Activated CD4-positive, alpha-beta T cell treated with anti-CD3 and anti-CD28 coated beads for 4 hours (primary cell): ENCODE measurements around the gene ZFAND4.
"Not testable (repeated sequence)": the region's sequence is repeated elsewhere in the genome, so short reads cannot be mapped to it uniquely, and the experiment has no call there.

Experiments
- DNase-seq, 2 donors: peaks; one replicate each; pipeline ENCODE4 v3.0.0-alpha.2; 2020

The ZFAND4 gene

DNA sequence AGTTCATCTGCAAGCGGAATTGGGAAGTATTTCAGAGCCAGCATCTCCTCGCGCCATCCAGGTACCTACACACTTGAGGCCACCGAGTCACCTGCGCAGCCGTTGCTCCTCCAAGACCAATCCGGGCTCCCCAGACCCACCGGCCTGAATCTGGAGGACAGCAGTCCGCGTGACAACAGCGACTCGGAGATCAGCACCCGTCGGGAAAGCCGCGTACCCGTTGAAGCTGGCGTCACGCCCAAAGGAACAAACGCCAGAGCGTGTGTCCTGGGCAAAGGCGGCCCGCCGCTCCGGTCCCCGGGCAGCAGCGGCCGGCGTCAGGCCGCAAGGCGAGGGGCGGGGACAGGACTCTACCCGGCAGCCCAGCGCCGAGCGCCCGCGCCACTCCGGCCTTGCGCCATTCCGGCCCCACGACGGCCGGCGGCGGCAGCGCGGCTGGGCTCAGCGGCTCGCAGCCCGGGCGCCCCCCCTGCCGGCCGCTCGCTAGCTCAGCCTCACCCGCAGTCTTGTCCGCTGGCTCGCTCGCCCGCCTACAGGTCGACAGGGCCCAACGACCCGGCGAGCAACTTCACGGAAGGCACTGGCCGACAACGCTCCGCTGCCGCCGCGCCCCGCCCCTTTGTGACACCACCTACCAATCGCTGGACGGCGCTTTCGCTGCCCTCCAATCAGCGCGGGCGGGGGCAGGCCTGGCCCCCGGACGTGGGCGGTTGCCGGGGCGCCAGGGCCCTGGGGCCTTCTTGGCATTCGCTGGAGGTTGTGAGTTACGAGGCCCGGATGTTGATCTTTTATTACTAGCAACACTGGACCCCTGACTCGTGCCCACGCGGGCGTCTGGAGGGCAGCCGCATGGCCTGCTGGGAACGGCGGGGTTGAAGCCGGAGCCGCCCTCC lies at the start of gene ZFAND4:
Gene ZFAND4, minus strand, starts transcription at position 592 of the 893 bp plus-strand sequence. CDS start 9,047 bp downstream, outside the sequence.
- DNase-seq, result peak; percentile 92 to 94

DNA sequence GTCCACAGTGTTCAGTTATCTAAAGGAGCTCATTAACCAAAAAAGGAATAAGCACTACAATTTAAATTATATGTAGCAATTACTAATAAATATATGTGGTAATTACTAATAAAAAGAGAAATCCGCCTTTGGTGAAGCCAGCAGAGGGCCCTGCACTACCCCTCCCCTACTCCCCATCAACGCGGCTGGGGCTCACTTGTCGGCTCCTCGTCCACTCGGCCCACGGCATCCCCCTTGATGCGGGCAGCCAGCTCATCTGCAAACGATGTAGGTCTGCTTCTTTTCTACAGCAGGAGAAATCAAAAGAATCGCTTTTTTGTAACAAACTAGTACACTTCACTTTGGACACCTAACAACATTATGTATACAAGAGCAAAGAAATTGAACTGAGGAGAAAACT lies 48.9 kb upstream of the ZFAND4 start:
- not testable (repeated sequence) for DNase-seq

DNA sequence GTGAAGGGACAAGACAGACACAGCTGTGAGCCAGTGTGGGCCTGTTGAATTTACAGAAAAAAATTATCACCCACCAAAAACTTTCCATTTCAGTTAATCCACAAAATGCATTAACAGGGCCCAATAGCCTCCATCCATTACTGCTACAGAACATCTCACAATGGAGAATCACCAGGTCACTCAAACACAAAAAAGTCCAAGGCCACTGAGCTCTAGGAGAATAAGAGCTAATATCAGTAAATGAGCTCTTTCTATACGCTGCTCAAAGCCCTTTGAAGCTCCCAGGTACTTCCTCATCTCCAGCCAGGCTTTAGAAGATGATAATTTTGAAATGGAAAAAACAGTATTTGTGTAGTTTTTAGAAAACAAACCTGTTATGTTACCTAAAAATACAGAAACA lies 45.1 kb upstream of the ZFAND4 start:
- DNase-seq, result not testable (repeated sequence)

DNA sequence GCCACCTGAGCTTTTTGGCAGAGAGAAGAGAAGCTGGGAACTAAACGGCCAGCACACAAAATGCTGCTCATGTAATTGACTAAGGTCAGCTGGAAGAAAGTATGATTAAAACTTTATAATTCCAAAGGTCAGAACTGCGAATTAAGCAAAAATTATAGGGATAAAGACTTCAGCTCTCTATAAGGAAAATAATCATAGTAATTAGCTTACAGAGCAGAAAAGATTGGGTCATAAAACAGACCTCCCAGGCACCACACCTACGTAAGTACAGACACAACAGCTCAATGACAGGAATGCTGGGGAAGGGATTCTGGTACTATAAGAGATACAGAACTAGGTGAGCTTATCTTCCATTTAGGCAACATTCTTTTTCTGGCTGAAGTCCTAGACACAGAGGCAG lies 44.5 kb upstream of the ZFAND4 start:
- DNase-seq, result not testable (repeated sequence)

DNA sequence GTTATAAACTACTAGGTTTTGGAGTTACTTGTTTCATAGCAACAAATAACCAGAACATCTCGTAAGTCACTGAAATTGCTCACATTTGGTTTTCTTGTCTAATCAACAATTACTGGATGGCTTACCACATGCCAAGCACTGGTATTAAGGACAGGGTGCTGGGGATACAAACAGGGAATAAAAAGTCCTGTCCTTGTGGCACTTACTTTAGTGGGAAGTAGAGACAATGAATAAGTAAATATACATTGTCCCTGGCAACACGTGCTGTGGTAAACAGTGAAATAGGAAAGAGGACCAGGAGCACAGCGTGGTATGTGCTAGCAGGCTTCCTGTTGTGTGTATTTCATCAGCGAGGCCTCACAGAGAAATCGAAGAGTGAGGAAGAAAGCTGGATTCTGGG lies 38.7 kb upstream of the ZFAND4 start:
- DNase-seq, result not testable (repeated sequence)

DNA sequence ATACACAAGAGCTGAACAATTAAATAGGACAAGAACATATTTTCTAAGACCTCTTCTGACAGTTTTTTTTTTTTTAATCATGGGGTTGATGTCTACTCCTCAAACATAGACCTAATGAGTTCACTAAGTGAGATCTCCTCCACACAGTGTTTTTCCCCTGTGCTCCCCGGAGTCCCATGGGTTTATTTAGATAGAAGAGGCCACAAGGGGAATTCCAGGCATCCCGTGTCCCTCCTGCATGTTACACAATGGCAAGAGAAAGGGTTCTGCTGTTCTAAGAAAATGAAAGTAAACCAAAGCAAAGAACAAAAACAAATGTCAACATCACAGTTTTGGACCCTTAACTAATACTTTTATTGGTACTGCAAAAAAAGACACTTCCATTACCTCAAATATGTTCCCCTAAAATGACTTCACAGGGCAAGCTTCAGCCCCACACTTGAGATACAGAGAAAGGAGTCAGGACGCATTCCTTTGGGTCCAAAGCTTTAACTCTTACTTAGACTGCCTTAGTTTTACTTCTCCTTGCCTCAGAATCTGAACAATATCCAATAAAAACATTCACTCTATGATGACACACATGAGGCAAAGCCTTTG lies 37.7 kb upstream of the ZFAND4 start:
- not testable (repeated sequence) for DNase-seq

DNA sequence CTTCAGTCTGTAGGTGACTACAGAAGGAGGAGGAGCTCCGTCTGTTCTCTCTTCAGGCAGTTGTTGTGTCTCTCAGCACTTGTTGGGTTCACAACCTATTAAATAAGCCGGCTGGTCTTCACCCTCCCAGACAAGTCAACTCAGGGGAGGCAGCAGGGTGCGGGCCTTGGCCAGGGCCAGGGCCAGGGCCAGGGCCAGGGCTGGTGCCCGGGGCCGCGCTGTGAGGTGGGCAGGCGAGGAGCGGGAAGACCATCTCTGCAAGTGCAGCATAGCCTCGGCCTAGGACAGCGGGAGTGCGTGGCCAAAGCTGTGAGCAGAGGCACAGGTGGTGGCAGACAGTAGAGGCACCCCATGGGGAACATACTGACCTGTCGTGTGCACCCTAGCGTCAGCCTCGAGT lies 5.9 kb upstream of the ZFAND4 start:
- DNase-seq, result not testable (repeated sequence)

DNA sequence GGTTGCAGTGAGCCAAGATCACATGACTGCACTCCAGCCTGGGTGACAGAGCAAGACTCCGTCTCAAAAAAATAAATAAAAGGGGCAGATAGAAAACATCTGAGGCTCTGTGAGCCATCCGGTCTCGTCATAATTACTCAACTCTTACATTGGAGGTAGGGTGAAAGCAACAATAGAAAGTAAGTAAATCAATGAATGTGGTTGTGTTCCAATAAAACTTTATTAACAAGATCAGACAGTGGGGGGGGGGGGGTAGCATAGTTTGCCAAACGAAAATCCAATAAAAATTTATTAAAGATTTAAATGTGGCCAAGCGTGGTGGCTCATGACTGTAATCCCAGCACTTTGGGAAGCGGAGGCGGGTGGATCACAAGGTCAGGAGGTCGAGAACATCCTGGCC lies 2.8 kb upstream of the ZFAND4 start:
- no peak for DNase-seq

DNA sequence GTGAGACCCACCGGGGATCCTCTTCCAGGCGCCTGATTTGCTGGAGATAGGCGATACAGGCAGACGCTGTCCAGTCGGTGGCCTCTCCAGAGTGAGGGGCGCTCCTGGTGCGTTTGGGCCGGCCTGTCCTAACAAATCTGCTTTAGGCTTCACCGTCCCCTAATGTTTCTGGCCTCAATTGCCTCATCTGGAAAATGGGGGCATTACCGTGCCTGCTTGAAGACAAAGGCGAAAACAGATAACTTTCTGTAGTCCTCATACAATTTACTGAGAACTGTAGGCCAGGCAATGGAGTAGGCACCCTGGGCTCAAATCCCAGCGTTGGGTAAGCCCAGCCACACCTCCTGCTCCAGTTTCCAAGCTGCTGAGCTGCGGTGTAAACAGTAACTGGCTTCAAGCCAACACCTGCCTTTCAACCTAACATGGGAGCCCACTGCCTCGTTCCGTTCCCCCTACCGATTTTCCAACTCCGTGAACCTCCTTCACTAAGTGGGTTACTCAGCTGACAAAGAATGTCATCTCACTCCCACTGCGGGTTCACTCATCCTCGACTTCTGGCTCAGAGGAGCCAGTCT lies 589 bp upstream of the ZFAND4 start:
- no peak for DNase-seq

DNA sequence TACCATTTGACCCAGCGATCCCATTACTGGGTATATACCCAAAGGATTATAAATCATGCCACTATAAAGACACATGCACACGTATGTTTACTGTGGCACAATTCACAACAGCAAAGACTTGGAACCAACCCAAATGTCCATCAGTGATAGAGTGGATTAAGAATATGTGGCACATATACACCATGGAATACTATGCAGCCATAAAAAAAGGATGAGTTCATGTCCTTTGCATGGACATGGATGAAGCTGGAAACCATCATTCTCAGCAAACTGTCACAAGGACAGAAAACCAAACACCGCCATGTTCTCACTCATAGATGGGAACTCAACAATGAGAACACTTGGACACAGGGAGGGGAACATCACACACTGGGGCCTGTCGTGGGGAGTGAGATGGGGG lies 1.3 kb downstream of the ZFAND4 start:
- not testable (repeated sequence) for DNase-seq

DNA sequence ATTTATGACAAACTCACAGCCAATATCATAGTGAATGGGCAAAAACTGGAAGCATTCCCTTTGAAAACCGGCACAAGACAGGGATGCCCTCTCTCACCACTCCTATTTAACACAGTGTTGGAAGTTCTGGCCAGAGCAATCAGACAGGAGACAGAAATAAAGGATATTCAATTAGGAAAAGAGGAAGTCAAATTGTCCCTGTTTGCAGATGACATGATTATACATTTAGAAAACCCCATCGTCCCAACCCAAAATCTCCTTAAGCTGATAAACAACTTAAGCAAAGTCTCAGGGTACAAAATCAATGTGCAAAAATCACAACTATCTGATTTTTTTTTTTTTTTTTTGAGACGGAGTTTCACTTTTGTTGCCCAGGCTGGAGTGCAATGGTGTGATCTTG lies 2.7 kb downstream of the ZFAND4 start:
- DNase-seq, result not testable (repeated sequence)

DNA sequence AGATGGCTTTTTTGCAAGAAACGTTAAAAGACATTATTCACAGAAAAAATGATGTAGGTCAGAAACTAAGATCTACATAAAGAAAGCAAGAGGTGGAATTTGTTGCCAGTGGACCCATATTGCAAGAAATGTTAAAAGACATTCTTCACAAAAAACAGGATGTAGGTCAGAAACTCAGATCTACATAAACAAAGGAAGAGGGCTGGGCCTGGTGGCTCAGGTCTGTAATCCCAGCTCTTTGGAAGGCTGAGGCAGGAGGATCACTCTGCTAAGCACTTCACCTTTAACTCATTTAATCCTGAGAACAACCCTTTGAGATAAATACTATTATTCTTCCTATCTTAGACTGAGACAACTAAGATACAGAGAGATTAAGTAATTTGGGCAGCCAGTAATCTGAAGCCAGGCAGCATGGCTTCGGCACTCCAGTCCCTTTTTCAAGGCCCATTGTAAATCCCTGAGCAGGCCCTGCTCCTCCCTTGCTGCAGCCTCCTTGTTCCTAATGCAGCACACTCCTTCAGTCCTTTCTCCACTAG lies 11.6 kb downstream of the ZFAND4 start:
- no peak for DNase-seq

DNA sequence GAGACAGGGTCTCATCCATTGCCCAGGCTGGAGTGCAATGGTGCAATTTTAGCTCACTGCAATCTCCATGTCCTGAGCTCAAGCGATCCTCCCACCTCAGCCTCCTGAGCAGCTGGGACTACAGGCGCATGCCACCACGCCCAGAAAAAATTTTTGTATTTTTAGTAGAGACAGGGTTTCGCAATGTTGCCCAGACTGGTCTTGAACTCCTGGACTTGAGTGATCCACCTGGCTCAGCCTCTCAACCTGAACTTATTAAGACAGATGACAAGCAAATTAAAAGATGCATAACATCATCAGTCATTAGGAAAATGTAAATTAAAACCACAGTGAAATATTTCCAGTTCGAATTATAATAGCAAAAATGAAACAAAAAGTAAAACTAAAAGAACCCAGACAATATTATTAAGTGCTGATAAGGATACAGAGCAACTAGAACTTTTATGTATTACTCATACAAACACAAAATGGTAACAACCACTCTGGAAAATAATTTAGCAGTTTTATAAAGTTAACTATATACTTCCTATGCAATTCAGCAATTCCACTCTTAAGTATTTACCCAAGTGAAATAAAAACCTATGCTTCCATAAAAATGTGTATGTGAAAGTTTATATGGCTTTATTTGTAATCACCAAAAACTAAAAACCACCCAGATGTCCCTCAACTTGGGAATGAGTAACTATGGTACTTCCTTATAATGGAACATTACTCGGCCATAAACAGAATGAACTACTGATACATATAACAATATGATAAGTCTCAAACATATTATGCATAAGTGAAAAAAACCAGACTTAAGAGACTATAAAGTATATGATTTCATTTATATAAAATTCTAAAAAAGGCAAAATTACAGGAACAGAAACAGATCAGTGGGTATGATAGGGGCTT lies 15.3 kb downstream of the ZFAND4 start:
- DNase-seq, result no peak

DNA sequence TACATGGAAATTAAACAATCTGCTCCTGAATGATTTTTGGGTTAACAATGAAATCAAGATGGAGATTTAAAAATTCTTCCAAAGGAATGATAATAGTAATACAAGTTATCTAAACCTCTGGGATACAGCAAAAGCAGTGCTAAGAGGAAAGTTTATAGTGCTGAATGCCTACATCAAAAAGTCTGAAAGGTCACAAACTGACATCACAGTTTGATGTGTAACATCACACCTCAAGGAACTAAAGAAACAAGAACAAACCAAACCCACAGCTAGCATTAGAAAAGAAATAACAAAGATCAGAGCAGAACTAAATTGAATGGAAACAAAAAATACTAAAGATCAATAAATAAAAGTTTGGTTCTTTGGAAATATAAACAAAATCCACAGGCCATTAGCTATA lies 17.4 kb downstream of the ZFAND4 start:
- no peak for DNase-seq

DNA sequence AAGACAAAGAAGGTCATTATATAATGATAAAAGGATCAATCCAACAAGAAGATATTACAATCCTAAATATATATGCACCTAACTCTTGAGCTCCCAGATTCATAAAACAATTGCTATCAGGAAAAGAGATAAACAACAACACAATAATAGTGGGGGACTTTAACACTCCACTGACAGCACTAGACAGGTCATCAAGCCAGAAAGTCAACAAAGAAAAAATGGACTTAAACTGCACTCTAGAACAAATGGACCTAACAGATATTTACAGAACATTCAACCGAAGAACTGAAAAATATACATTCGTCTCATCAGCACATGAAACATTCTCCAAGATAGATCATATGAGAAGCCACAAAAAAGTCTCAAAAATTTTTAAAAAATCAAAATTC lies 17.8 kb downstream of the ZFAND4 start:
- DNase-seq, result not testable (repeated sequence)

DNA sequence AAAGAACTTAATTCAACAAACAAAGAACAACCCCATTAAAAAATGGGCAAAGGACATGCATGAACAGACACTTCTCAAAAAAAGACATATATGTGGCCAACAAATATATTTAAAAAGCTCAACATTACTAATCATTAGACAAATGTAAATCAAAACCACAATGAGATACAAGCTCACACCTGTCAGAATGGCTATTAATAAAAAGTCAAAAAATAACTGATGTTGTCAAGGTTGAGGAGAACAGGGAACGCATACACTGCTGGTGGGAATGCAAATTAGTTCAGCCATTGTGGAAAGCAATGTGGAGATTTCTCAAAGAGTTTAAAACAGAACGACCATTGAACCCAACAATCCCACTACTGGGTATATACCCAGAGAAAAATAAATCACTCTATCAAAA lies 19.1 kb downstream of the ZFAND4 start:
- no peak for DNase-seq

DNA sequence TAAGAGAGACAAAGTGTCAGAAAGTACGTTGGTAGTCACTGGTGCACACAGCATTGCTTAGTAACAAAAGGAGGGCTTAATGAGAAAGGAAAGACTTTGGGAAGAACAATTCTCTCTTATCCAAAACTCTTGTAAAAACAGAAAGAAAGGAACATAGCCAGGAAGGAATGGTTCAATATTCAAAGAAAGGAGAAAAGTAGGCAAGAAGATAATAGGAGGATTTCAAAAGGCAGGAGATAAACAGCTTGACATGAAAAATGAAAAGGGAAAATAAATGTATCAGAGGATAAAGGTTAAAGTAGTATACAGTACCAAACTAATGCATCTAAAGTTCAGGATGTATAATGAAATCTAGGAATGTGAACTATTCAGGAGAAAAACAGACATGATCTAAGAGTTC lies 20.1 kb downstream of the ZFAND4 start:
- no peak for DNase-seq

DNA sequence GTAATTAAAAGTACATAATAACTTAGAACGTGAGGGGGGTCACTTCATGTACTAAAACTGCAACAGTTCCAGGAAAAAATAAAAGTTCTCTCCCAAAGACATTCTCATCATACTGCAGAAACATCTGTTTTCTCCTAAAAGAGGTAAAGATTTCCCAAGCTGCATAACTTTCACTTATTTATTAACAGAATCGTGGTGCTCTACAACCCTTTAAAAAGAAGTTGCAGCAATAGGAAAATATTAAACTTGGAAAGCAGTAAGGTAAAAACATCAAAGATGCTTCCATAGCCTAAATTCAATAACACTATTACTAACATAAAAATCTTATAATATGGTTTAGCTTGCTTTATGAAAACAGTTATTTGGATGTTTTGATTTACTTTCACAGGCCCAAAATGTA lies 23.3 kb downstream of the ZFAND4 start:
- DNase-seq, result no peak

DNA sequence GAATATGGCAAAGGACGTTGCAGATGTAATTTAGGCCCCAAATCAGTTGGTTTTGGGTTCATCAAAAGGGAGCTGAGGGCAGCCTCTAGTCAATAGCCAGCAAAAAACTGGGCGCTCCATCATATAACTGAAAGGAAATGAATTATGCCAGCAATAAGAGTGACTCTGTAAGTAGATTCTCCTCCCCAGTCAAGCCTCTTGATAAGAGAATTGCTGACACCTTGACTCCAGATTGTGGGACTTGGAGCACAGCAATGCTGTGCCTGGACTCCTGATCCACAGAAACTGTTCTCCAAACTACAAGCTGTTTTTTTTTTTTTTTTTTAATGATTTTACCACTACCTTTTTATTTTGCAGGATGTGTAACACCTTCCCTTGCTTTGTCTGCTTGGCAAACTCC lies 25.5 kb downstream of the ZFAND4 start:
- no peak for DNase-seq

DNA sequence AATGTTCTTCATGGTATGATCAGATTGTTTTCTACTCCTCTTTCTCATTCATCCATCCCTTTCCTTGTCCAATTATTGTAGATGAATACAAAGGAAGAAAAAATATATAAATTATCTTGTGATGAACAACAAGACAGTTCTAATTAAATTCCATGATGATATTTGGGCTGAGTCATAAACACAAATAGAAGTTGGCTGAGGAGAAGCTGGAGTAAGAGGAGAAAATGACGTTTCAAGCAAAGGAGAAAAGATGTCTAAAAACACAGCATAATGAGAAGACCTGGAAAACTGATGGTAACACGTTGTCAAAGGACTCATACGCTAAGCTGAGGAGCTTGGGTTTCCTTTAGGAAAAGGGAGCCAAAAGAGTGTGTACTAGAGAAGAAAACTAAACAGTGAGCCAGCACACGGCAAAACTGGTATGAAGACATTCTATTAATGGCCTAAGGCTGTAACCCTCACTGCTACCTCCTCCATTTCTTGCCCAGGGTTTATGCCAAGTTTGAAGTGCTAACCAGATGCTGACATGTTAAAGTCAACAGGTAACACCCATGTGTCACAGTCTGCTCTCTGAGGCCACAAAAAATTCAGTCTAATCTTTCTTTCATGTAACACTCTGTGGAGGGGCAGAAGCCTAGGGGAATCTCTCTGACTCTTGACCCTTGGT lies 26.1 kb downstream of the ZFAND4 start:
- DNase-seq, result no peak

DNA sequence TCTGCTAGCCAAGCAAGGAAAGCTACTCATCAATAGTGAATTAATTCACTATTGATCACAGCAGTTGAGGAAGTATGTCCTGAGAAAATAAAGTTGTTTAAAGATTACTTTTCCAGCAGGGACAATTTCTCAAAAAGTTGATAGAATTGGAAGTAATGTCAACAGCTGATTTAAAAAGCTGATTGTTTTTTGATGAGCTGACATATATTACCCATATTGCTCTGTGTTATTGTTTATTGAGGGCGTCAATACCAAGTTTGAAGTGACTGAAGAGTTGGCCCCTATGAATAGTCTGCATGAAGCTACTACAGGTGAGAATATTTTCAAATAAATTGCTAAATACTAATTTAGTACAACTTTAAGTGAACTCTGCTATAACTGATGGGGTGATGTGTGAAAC lies 28.0 kb downstream of the ZFAND4 start:
- no peak for DNase-seq

DNA sequence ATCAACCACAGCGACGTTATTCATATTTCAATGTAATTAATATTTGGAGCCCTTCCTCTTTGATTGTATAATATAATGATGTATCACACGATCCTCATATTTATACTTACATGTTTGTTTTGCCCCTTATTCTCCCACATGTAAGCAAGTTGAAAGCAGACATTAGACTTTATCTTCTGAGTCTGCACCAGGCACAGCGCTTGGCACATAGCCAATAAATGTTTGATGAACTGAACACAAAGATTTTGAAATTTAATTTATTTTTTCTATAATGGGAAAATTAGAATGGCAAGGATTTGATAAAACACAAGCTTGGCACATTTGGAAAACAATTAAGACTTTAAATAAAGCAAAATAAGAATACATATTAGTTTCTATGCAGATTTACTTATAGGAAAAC lies 31.6 kb downstream of the ZFAND4 start:
- no peak for DNase-seq
